IMR-90 (cell line): ENCODE measurements around the gene FKBP4.

ENCODE experiments used
- BHLHE40 ChIP-seq: fragments of 150-350 bp; IDR thresholded peaks from 2 replicates; pipeline ENCODE4 v1.6.1; 2016; ENCODE audit warnings: mild to moderate bottlenecking, low read depth, low read length
- CEBPB ChIP-seq: IDR thresholded peaks from 2 replicates; pipeline ENCODE4 v1.6.1; 2012; ENCODE audit warnings: low read depth, low read length, improper control_type of control experiment
- CHD1 ChIP-seq: IDR thresholded peaks from 2 replicates; pipeline ENCODE4 v1.6.1; 2012; ENCODE audit warnings: low read depth, low read length, improper control_type of control experiment
- CTCF ChIP-seq: conservative IDR thresholded peaks from 2 replicates; pipeline ENCODE4 v1.5.1; 2012; ENCODE audit warnings: mild to moderate bottlenecking, low read depth, low read length, improper control_type of control experiment
- ELK1 ChIP-seq: fragments of 150-350 bp; IDR thresholded peaks from 2 replicates; pipeline ENCODE4 v1.6.1; 2016; ENCODE audit warnings: low read depth, mild to moderate bottlenecking, low read length, moderate library complexity, borderline replicate concordance
- FOS ChIP-seq: fragments of 150-350 bp; IDR thresholded peaks from 2 replicates; pipeline ENCODE4 v1.6.1; 2016; ENCODE audit warnings: low read depth, low read length
- MAFK ChIP-seq: IDR thresholded peaks from 2 replicates; pipeline ENCODE4 v1.6.1; 2012; ENCODE audit warnings: low read depth, low read length, improper control_type of control experiment
- MAZ ChIP-seq: IDR thresholded peaks from 2 replicates; pipeline ENCODE4 v1.6.1; 2012; ENCODE audit warnings: low read depth, mild to moderate bottlenecking, low read length, improper control_type of control experiment, moderate library complexity, borderline replicate concordance
- MXI1 ChIP-seq: IDR thresholded peaks from 2 replicates; pipeline ENCODE4 v1.6.1; 2012; ENCODE audit warnings: low read depth, mild to moderate bottlenecking, low read length, moderate library complexity, borderline replicate concordance
- POLR2A ChIP-seq: IDR thresholded peaks from 2 replicates; pipeline ENCODE4 v1.6.1; 2012; ENCODE audit warnings: mild to moderate bottlenecking, low read depth, low read length
- RAD21 ChIP-seq: IDR thresholded peaks from 2 replicates; pipeline ENCODE4 v1.6.1; 2012; ENCODE audit warnings: low read length, improper control_type of control experiment
- SMC3 ChIP-seq: fragments of 150-350 bp; IDR thresholded peaks from 2 replicates; pipeline ENCODE4 v1.6.1; 2016; ENCODE audit warnings: low read depth, mild to moderate bottlenecking, antibody characterized with exemption, low read length, moderate library complexity
- USF2 ChIP-seq: fragments of 150-350 bp; IDR thresholded peaks from 2 replicates; pipeline ENCODE4 v1.6.1; 2017; ENCODE audit warnings: mild to moderate bottlenecking, antibody characterized with exemption, low read length, low read depth

DNA sequence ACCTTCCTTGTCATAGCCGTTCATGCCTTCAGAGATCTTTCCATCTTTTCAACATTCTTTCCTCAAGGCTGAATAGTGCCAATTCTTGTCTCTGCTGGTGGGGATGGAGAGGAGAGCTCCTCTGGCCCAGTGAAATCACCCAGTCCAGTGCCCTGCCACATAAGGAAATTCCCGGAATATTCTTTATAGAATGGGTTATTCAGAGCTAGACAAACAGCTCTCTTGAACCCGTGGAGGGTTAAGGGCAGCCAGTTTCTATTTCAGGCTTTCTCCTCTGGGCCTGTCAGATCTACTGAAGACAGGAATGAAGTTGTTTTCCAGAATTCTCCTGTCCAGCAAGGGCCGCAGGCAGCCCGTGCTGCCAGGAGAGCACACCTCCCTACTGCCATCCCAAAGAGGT is 48.2 kb downstream of the FKBP4 start:
- TF ChIP-seq USF2 (no peak), CTCF (no peak), POLR2A (no peak), SMC3 (no peak), MXI1 (no peak), BHLHE40 (no peak), RAD21 (no peak), MAFK (no peak), CEBPB (no peak), CHD1 (no peak), FOS (no peak), ELK1 (no peak), MAZ (no peak)
